Heart left ventricle (tissue), 13 donors: ENCODE results near the gene CD300LG.

Experiments used
- POLR2A ChIP-seq, 2 donors: fragments of 450-650 bp; IDR thresholded peaks; one replicate each; pipeline ENCODE4 v1.6.1; 2017; ENCODE audit warnings: antibody characterized with exemption in 2 of 2, mild to moderate bottlenecking in 2 of 2, moderate library complexity in 2 of 2
- TF ChIP-seq, protein P1 (sequence below), 12 donors: fragments of 200-600 bp; sonication (generic) in 4 of 12; IDR thresholded peaks; one replicate each; pipeline versions ENCODE4 v1.5.0 to v1.8.0; 2018 to 2022; ENCODE audit warnings: antibody characterized with exemption in 12 of 12, mild to moderate bottlenecking in 5 of 12
- donor health status: ischemic (EF 13 %, LVEDD 7.1; RV severe dilation, severe dysfunction).
- donor health status: DM: no; HTN: yes; CAD: no.
- donor health status: DM: no; HTN: no; CAD: no.
- donor health status: ischemic (EF 25% LVEDD 6.9; RV normal size, moderate dysfunction).
- donor health status: ischemic (EF 25% LVEDD 5.7; RV mildly dilated, moderate dysfunction).
- donor health status: ischemic (EF 35%, LVEDD 5.7; RV mildly dilated, moderate dysfunction).
- donor health status: nonischemic (EF 11% LVEDD 7.7; RV severe dilation, severe dysfunction).
- donor health status: DM: yes; HTN: yes; CAD: no.
- donor health status: PGD.
- donor health status: ischemic (EF 29% LVEDD 5.4; RV normal size, mild dysfunction).
- donor health status: nonischemic (EF 23%, LVEDD 6.1; RV moderate dilation, normal function).

DNA sequence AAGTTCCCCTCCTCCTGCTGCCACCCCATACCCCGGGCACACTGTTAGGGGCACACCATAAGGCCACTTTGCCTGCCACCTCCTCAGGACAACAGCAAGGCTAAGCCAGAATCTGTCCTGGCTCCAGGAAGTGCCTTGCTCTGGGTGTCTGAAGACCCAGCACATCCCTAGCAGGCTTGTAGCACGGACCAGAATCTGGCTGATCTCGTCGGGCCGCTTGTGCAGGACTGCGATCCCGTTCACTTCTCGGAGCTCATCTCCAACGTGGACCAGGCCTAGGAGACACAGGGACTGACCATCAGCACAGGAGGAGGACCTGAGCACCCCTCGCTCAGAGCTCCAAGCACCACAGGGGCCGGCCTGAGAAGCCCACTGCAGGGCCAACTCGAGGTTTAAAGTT is 21.4 kb upstream of the CD300LG start:
- TF ChIP-seq, protein P1, sequence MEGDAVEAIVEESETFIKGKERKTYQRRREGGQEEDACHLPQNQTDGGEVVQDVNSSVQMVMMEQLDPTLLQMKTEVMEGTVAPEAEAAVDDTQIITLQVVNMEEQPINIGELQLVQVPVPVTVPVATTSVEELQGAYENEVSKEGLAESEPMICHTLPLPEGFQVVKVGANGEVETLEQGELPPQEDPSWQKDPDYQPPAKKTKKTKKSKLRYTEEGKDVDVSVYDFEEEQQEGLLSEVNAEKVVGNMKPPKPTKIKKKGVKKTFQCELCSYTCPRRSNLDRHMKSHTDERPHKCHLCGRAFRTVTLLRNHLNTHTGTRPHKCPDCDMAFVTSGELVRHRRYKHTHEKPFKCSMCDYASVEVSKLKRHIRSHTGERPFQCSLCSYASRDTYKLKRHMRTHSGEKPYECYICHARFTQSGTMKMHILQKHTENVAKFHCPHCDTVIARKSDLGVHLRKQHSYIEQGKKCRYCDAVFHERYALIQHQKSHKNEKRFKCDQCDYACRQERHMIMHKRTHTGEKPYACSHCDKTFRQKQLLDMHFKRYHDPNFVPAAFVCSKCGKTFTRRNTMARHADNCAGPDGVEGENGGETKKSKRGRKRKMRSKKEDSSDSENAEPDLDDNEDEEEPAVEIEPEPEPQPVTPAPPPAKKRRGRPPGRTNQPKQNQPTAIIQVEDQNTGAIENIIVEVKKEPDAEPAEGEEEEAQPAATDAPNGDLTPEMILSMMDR (IDR thresholded peaks at IDR 0.05), result no peak
- TF ChIP-seq POLR2A (IDR thresholded peaks at IDR 0.05), result no peak
